Measurements from ENCODE around the gene COBLL1. TPM values are rescaled to one million over a fixed set of nuclear protein-coding genes. Genes with fewer than 3 reads are reported as not detected.
"Not testable (repeated sequence)": the region's sequence is repeated elsewhere in the genome, so short reads cannot be mapped to it uniquely, and the experiment has no call there.

The COBLL1 gene
- total RNA-seq, 3 donors from 2014 or later: 0.55 to 2.3 (median 1.3) TPM

- H3K4me1 Mint-ChIP-seq (ENCODE audit: low read depth): no peaks in the 10 kb centered on the region
- H3K36me3 Mint-ChIP-seq (ENCODE audit: insufficient read depth): no peaks in the 10 kb centered on the region
- H3K9me3 Mint-ChIP-seq: no peaks in the 10 kb centered on the region
- DNase-seq (no peak), ATAC-seq (no peak)
- peaks cover 2% of the 10 kb centered on the region for H3K27me3 Mint-ChIP-seq (ENCODE audit: low read depth)
- no peak overlapping the region for H3K4me3 Mint-ChIP-seq
Measured at GRCh38 chr2:164868563-164869419, 27.2 kb upstream of the COBLL1 start.

GRCh38 chr2:164867779-164868397, 26.3 kb upstream of the COBLL1 start:
- Mint-ChIP-seq H3K9me3 (no peaks in the 10 kb centered on the region), H3K27me3 (ENCODE audit: low read depth) (peaks cover 2% of the 10 kb centered on the region), H3K4me1 (ENCODE audit: low read depth) (no peaks in the 10 kb centered on the region), H3K36me3 (ENCODE audit: insufficient read depth) (no peaks in the 10 kb centered on the region), H3K4me3 (no peak overlapping the region)
- ATAC-seq (no peak), DNase-seq (no peak)

GRCh38 chr2:164866381-164866780, 24.8 kb upstream of the COBLL1 start:
- not testable (repeated sequence) for H3K36me3 Mint-ChIP-seq (ENCODE audit: insufficient read depth); H3K9me3 Mint-ChIP-seq; H3K4me3 Mint-ChIP-seq; DNase-seq; H3K4me1 Mint-ChIP-seq (ENCODE audit: low read depth); H3K27me3 Mint-ChIP-seq (ENCODE audit: low read depth); ATAC-seq

GRCh38 chr2:164860694-164861042, 19.0 kb upstream of the COBLL1 start:
- H3K4me1 Mint-ChIP-seq (ENCODE audit: low read depth): no peaks in the 10 kb centered on the region
- no peaks in the 10 kb centered on the region for H3K27me3 Mint-ChIP-seq (ENCODE audit: low read depth)
- no peak for DNase-seq
- no peaks in the 10 kb centered on the region for H3K36me3 Mint-ChIP-seq (ENCODE audit: insufficient read depth)
- no peak for ATAC-seq
- no peaks in the 10 kb centered on the region for H3K9me3 Mint-ChIP-seq
- no peak overlapping the region for H3K4me3 Mint-ChIP-seq

GRCh38 chr2:164859906-164860693, 18.5 kb upstream of the COBLL1 start:
- not testable (repeated sequence) for H3K4me1 Mint-ChIP-seq (ENCODE audit: low read depth); H3K4me3 Mint-ChIP-seq; DNase-seq; ATAC-seq; H3K27me3 Mint-ChIP-seq (ENCODE audit: low read depth); H3K36me3 Mint-ChIP-seq (ENCODE audit: insufficient read depth); H3K9me3 Mint-ChIP-seq

- ATAC-seq: no peak
- no peaks in the 10 kb centered on the region for H3K9me3 Mint-ChIP-seq
- DNase-seq: no peak
- no peaks in the 10 kb centered on the region for H3K36me3 Mint-ChIP-seq (ENCODE audit: insufficient read depth)
- H3K4me3 Mint-ChIP-seq: no peak overlapping the region
- H3K27me3 Mint-ChIP-seq (ENCODE audit: low read depth): no peaks in the 10 kb centered on the region
- no peaks in the 10 kb centered on the region for H3K4me1 Mint-ChIP-seq (ENCODE audit: low read depth)
Measured at GRCh38 chr2:164859251-164859818, 17.7 kb upstream of the COBLL1 start.

GRCh38 chr2:164852086-164852485, 10.5 kb upstream of the COBLL1 start:
- DNase-seq: no peak
- peaks cover 2% of the 10 kb centered on the region for H3K4me1 Mint-ChIP-seq (ENCODE audit: low read depth)
- no peaks in the 10 kb centered on the region for H3K9me3 Mint-ChIP-seq
- H3K27me3 Mint-ChIP-seq (ENCODE audit: low read depth): peaks cover 3% of the 10 kb centered on the region
- H3K36me3 Mint-ChIP-seq (ENCODE audit: insufficient read depth): no peaks in the 10 kb centered on the region
- no peak overlapping the region for H3K4me3 Mint-ChIP-seq
- ATAC-seq: no peak

GRCh38 chr2:164850235-164850634, 8.6 kb upstream of the COBLL1 start:
- DNase-seq (no peak), ATAC-seq (no peak)
- no peaks in the 10 kb centered on the region for H3K36me3 Mint-ChIP-seq (ENCODE audit: insufficient read depth)
- H3K4me1 Mint-ChIP-seq (ENCODE audit: low read depth): peaks cover 2% of the 10 kb centered on the region
- no peaks in the 10 kb centered on the region for H3K9me3 Mint-ChIP-seq
- peaks cover 3% of the 10 kb centered on the region for H3K27me3 Mint-ChIP-seq (ENCODE audit: low read depth)
- H3K4me3 Mint-ChIP-seq: no peak overlapping the region

- Mint-ChIP-seq H3K4me3 (no peak overlapping the region), H3K27me3 (ENCODE audit: low read depth) (peaks cover 8% of the 10 kb centered on the region), H3K36me3 (ENCODE audit: insufficient read depth) (no peaks in the 10 kb centered on the region), H3K9me3 (no peaks in the 10 kb centered on the region), H3K4me1 (ENCODE audit: low read depth) (peaks cover 2% of the 10 kb centered on the region)
- ATAC-seq: no peak
- DNase-seq: no peak
Measured at GRCh38 chr2:164849506-164849905, 7.9 kb upstream of the COBLL1 start.

- no peak for DNase-seq
- H3K4me3 Mint-ChIP-seq: no peak overlapping the region
- peaks cover 2% of the 10 kb centered on the region for H3K4me1 Mint-ChIP-seq (ENCODE audit: low read depth)
- ATAC-seq: no peak
- H3K9me3 Mint-ChIP-seq: no peaks in the 10 kb centered on the region
- no peaks in the 10 kb centered on the region for H3K36me3 Mint-ChIP-seq (ENCODE audit: insufficient read depth)
- H3K27me3 Mint-ChIP-seq (ENCODE audit: low read depth): peaks cover 15% of the 10 kb centered on the region
Measured at GRCh38 chr2:164847981-164848741, 6.5 kb upstream of the COBLL1 start.

- H3K4me1 Mint-ChIP-seq (ENCODE audit: low read depth): peaks cover 3% of the 10 kb centered on the region
Measured at GRCh38 chr2:164847291-164847690, 5.7 kb upstream of the COBLL1 start.

GRCh38 chr2:164846276-164846675, 4.7 kb upstream of the COBLL1 start:
- H3K27me3 Mint-ChIP-seq (ENCODE audit: low read depth): peaks cover 17% of the 10 kb centered on the region
- ATAC-seq (no peak), DNase-seq (no peak)
- H3K4me1 Mint-ChIP-seq (ENCODE audit: low read depth): peaks cover 6% of the 10 kb centered on the region
- no peaks in the 10 kb centered on the region for H3K36me3 Mint-ChIP-seq (ENCODE audit: insufficient read depth)
- H3K4me3 Mint-ChIP-seq: no peak overlapping the region
- H3K9me3 Mint-ChIP-seq: no peaks in the 10 kb centered on the region

More at GRCh38 chr2:164847291-164847690, 5.7 kb upstream of the COBLL1 start:
- Mint-ChIP-seq H3K9me3 (no peaks in the 10 kb centered on the region), H3K4me3 (no peak overlapping the region), H3K36me3 (ENCODE audit: insufficient read depth) (no peaks in the 10 kb centered on the region), H3K27me3 (ENCODE audit: low read depth) (peaks cover 12% of the 10 kb centered on the region)
- ATAC-seq (no peak), DNase-seq (no peak)

GRCh38 chr2:164843346-164843911, 1.8 kb upstream of the COBLL1 start:
- Mint-ChIP-seq H3K9me3 (no peaks in the 10 kb centered on the region), H3K36me3 (ENCODE audit: insufficient read depth) (no peaks in the 10 kb centered on the region), H3K4me1 (ENCODE audit: low read depth) (peaks cover 10% of the 10 kb centered on the region), H3K4me3 (no peak overlapping the region), H3K27me3 (ENCODE audit: low read depth) (peaks cover 30% of the 10 kb centered on the region)
- no peak for DNase-seq
- no peak for ATAC-seq

Measured in activated T-cell treated with anti-CD3 and anti-CD28 coated beads, Interleukin-2, amount 50 U/mL, for 4 hours (primary cell).